HL-60 (cell line): ENCODE results near the gene LBH.

Experiments
- GABPA ChIP-seq: IDR thresholded peaks from 2 replicates; pipeline ENCODE4 v1.6.1; 2012; ENCODE audit warnings: low read depth
- POLR2AphosphoS5 ChIP-seq: IDR thresholded peaks from 2 replicates; pipeline ENCODE4 v1.6.1; 2012; ENCODE audit warnings: low read depth
- REST ChIP-seq: IDR thresholded peaks from 2 replicates; pipeline ENCODE4 v1.6.1; 2012; ENCODE audit warnings: low read depth; ENCODE audit not compliant: insufficient replicate concordance
- TF ChIP-seq, protein P1 (sequence below): IDR thresholded peaks from one replicate; pipeline ENCODE4 v1.5.1; 2011; ENCODE audit warnings: low read length, control low read depth, inconsistent platforms; ENCODE audit not compliant: insufficient read depth

GRCh38 chr2:30298302-30298701 is 67.0 kb downstream of the LBH start:
- TF ChIP-seq, protein P1, sequence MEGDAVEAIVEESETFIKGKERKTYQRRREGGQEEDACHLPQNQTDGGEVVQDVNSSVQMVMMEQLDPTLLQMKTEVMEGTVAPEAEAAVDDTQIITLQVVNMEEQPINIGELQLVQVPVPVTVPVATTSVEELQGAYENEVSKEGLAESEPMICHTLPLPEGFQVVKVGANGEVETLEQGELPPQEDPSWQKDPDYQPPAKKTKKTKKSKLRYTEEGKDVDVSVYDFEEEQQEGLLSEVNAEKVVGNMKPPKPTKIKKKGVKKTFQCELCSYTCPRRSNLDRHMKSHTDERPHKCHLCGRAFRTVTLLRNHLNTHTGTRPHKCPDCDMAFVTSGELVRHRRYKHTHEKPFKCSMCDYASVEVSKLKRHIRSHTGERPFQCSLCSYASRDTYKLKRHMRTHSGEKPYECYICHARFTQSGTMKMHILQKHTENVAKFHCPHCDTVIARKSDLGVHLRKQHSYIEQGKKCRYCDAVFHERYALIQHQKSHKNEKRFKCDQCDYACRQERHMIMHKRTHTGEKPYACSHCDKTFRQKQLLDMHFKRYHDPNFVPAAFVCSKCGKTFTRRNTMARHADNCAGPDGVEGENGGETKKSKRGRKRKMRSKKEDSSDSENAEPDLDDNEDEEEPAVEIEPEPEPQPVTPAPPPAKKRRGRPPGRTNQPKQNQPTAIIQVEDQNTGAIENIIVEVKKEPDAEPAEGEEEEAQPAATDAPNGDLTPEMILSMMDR, result no peak
- TF ChIP-seq REST, result no peak
- no peak for TF ChIP-seq POLR2AphosphoS5
- no peak for TF ChIP-seq GABPA
